HG03103 (cell line): Measurements from ENCODE around the gene SHANK3.

Experiments used
- ATAC-seq: cut with Tn5 transposase; IDR thresholded peaks from one replicate; pipeline ENCODE4 v1.9.1; 2021; ENCODE audit warnings: low read depth; ENCODE audit not compliant: unreplicated experiment

The SHANK3 gene

DNA sequence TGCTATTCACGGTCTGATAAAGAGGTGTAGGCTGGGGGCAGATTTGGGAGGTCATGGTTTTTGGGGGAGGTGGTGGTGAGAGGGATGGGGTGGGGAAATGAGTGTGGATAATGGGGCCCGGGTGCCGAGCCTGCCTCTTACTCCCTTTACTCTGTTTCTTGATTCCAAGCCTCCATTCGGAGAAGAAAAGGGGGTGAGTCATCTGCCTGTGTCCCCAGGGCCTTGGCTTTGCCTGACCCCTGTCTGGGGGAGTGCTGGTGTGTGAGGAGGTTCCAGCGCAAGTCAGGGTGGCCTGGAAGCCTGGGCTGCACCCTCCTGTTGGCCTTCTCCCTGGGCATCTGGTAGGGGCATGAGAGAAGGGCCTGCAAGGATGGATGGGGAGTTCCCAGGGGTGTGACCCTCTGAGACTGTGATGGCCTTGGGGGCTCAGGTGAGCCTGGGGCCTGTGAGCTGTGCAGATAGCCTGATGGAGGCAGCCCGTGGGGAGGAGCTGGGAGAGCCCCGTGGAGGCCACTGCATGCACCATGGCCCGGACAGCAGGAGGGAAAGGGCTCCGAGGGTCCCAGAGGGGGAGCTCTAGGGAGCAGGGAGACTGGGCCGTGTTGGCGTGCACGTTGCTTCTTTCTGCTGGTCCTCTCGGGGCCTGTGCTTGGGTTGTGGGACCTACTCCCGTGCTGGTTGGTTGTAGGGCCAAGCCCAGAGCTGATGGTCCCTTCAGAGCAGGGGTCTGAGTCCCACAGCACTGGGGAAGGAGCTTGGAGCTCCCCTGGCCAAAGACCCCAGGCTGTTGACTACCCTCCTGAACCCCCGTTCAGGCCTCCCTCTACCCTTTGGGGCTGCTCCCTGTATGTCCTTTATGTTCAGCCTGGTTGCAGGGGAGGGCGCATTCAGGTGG lies 39.1 kb downstream of the SHANK3 start:
- no peak for ATAC-seq

DNA sequence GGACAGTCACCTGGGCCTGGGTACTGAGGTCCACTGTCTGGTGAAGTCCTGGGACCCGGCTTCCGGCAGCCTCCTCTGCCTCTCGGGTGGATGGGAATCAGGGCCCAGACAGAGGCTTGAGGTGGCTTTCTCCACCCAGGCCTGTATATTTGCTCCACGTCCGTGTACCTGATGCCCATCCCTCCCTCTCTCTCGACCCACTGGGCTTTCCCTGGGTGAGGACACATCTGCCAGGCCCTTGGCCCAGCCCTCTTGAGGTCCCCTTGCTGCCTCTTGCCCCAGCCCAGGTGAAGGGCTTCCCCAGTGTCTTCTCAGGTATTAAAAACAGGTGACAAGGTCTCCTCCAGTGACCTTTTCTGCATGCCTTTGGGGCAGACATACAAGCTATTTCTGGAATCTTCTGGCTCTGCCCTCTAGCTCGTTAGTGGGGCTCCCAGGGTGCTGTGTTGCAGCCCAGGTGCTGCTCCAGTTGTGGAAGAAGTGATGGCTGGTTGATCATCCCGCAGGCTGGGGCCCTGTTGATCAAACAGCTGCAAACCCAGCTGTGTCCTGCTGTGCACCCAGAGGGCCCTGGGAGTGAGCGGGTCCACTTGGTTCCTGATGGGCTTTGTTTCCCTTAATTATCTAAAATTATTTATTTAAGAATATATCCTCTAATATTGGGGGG lies 39.9 kb downstream of the SHANK3 start:
- no peak for ATAC-seq

DNA sequence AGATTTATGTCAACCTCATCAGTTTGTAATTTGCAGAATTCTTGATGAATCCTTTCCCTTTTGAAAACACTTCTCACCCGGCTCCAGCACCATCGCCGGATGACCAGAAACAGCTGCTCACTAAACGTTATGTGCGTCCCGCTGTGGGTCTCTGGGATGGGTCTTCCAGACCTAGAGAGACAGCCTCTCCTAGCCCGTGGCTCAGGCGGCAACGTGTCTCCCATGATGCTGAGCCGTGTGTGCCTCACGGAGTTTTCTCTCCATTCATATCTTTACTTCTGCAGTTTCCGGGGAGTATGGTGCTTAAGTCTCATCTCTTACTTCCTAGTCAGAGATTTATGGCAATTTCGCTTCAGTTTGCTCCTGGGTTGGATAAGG lies 40.4 kb downstream of the SHANK3 start:
- no peak for ATAC-seq

DNA sequence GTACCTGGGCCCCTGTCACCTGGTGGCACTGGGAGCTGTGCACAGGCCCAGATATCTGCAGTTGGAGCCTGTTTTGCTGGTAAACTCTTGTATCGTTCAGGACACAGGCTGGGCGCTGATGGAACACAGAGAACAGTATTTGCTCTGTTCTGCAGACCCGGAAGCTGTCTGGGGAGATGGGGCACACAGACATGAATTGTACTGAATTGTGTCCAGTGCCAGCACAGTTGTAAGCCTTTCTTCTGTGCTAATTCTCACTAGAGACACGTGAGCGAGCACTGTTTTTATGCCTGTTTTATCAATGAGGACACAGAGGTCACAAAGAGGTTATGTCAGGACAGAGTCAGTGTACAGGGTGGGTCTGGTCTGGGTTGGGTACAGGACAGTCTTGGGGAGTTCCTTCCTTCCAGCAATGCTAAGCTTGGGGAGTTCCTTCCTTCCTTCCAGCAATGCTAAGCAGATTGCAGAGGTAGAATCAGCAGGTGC lies 41.0 kb downstream of the SHANK3 start:
- no peak for ATAC-seq

DNA sequence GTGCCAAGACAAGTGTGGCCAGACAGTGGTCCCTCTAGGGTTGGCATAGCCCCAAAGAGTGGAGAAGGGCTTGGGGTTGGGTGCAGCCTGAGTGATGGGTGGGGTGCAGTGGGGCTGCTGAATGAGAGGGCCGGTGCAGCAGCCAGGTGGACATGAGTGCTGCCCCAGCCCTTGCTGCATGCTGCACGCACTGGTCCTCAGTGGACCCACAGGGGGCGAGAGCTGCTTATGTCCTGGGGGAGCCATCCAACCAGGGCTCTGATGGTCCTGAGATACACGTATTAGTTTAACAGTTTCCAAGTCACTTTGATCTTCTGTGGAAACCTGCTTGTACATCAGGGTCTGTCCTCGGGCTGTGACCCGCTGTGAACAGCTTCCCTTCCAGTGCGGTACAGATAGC lies 41.5 kb downstream of the SHANK3 start:
- ATAC-seq, result no peak

DNA sequence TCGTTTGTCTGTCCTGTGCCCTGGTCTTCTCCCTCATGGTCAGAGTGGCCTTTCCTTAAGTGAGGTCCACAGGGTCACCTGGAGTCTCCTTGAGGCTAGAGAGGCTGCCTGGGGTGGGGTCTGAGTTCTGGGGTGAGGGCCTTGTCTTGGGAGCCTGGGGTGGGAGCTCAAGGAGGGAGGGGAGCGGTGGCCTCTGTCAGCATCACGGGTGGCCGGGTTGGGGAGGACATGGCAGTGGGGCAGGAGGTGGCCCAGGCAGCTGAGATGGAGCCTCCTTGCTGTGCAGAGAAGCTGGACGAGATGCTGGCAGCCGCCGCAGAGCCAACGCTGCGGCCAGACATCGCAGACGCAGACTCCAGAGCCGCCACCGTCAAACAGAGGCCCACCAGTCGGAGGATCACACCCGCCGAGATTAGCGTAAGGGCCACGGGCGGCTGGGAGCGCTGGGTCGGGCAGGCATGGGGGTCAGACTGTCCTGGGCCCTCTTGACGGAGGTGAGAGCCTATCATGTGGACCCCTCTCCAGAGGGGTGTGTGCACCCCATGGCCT lies 42.1 kb downstream of the SHANK3 start:
- ATAC-seq, result no peak

DNA sequence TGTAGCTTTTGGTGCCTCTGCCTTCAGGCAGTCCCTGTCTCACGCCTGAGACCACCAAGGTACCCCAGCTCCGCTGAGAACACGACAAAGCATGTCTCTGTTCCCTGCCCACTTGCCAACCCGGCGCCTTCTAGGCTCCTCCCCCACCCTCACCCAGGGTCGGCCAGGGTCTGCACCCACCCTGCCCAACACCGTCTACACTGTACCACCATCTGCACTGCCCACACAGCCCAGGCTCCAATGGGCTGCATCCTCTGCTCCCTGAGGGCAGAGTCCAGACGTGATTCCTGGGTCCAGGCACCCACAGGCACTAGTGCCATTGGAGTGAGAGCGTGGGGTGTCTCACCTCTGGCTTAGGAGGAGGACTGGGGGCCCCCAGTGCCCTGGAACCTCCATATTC lies 42.6 kb downstream of the SHANK3 start:
- ATAC-seq, result no peak

DNA sequence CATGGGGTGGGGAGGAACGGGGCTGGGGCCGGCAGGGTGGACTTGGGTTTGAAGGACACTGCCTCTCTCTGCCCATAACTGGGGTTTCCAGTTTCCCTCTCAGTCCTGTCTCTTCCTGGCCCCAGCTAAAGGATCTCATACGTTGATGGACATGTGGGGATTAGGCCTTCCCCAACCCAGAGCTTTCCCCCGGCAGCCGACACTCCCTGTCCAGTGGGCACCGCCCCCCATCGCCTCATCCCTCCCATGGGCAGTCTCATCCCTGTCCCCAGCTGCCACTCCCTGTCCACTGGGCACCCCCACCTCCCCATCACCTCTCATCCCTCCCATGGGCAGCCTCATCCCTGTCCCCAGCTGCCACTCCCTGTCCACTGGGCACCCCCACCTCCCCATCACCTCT lies 43.2 kb downstream of the SHANK3 start:
- no peak for ATAC-seq

DNA sequence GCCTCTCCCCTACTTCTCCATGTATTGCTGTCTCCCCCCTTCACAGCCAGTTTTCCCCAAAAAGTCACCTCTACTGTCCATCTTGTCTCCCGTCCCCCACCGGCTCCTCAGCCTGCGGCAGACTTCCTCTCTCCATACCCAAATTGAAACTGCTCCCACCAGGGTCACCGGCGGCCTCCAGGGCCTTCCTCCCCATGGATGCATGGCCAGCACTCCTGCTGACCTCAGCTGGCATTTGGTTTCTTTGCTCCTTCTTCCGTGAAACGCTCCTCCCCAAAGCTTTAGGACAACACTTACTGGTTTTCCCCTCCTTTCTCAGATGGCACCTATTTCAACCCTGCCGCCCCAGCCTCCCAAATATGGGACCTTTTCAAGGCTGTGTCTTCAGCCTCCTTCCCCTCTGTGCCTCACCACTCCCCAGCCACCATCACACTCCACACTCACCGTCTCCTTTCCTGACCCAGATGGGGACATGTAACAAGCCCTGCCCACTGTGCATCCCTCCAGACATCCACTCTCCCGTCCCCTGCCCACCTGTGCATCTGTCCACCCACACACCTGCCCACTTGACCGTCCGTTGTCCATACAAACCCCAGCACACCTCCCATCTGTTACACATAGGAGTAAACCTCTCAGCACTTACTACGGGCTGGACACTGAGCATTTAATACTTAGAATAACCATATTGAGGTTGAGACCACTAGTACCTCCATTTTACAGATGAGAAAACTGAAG lies 43.8 kb downstream of the SHANK3 start:
- no peak for ATAC-seq

DNA sequence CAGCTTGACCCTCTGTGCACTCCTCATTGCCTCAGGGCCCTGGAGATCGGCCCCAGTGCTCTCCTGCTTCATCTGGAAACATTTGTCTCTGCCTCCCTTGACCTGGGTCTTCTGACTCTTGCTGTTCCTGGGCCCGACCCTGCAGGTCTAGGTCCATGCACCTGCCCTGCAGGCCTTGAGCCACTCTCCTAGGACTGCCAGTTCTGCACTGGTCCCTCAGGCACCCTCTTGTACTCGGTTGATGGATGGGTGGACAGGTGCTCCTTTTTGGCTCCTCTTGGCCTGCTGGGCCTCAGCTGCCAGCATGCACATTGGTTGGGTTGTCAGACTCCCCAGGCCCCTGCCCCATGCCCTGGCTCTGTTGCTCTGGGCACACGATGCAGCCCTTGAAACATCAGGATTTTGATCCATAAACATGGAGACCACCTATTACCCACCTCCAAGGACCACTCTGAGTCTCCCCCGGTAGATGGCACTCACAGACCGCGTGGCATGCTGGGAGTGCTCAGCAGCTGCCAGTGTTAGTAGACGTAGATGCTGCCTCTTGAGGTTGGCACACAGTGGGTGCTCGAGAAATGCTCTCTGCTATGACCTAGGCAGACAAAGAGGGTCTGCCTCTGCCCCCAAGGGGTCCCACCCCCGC lies 45.2 kb downstream of the SHANK3 start:
- no peak for ATAC-seq

DNA sequence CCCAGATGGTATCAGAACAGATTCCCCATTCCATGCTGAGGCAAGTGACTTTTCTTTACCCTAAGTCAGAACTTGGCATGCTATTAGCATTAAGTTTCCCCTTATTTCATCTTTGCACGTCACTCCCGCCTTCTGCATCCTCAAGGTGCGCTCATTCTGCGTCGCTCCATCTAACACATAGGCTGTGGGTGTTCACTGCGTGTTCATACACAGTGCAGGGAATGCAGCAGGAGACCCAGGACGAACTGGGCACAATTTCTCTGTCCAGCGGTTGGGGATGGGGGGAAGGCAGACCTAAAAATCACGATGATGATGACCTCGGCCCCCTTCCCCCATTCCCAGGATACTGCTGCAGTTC lies 45.7 kb downstream of the SHANK3 start:
- no peak for ATAC-seq

DNA sequence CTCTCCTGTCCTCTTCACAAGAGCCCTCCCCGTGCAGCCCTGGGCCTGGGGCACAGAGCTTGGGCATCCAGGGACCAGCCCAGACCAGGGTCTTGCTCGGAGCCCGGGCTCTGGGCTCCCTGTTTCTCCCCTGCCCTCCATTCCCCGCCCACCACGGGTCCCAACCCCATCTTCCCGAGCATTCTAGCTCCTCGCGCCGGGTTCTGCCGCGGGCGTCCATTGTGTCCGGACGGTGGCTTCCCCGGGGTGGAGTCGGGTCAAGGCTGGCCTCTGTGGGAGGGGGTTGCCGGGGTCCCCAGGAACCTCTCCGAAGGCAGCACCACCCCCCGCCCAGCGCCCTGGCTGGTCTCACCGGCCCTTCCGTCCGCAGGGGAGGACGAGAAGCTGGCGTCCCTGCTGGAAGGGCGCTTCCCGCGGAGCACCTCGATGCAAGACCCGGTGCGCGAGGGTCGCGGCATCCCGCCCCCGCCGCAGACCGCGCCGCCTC lies 47.2 kb downstream of the SHANK3 start:
- no peak for ATAC-seq

DNA sequence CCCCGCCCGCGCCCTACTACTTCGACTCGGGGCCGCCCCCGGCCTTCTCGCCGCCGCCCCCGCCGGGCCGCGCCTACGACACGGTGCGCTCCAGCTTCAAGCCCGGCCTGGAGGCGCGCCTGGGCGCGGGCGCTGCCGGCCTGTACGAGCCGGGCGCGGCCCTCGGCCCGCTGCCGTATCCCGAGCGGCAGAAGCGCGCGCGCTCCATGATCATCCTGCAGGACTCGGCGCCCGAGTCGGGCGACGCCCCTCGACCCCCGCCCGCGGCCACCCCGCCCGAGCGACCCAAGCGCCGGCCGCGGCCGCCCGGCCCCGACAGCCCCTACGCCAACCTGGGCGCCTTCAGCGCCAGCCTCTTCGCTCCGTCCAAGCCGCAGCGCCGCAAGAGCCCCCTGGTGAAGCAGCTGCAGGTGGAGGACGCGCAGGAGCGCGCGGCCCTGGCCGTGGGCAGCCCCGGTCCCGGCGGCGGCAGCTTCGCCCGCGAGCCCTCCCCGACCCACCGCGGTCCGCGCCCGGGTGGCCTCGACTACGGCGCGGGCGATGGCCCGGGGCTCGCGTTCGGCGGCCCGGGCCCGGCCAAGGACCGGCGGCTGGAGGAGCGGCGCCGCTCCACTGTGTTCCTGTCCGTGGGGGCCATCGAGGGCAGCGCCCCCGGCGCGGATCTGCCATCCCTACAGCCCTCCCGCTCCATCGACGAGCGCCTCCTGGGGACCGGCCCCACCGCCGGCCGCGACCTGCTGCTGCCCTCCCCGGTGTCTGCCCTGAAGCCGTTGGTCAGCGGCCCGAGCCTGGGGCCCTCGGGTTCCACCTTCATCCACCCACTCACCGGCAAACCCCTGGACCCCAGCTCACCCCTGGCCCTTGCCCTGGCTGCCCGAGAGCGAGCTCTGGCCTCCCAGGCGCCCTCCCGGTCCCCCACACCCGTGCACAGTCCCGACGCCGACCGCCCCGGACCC lies 48.0 kb downstream of the SHANK3 start:
- ATAC-seq, result no peak

DNA sequence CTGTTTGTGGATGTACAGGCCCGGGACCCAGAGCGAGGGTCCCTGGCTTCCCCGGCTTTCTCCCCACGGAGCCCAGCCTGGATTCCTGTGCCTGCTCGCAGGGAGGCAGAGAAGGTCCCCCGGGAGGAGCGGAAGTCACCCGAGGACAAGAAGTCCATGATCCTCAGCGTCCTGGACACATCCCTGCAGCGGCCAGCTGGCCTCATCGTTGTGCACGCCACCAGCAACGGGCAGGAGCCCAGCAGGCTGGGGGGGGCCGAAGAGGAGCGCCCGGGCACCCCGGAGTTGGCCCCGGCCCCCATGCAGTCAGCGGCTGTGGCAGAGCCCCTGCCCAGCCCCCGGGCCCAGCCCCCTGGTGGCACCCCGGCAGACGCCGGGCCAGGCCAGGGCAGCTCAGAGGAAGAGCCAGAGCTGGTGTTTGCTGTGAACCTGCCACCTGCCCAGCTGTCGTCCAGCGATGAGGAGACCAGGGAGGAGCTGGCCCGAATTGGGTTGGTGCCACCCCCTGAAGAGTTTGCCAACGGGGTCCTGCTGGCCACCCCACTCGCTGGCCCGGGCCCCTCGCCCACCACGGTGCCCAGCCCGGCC lies 48.7 kb downstream of the SHANK3 start:
- no peak for ATAC-seq

DNA sequence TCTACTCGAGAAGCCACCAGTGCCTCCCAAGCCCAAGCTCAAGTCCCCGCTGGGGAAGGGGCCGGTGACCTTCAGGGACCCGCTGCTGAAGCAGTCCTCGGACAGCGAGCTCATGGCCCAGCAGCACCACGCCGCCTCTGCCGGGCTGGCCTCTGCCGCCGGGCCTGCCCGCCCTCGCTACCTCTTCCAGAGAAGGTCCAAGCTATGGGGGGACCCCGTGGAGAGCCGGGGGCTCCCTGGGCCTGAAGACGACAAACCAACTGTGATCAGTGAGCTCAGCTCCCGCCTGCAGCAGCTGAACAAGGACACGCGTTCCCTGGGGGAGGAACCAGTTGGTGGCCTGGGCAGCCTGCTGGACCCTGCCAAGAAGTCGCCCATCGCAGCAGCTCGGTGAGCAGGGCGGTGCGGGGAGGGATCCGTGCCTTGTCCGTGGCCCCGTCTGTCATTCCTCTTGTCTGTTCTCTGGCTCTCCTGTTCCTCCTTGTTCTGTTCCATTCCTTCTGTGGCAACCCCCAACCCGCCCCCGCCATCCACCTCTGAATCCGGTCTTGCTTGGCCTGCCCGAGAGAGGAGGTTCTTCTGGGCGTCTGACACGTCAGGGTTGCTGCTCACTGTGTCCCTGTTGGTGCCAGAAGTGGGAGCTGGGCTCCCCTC lies 49.6 kb downstream of the SHANK3 start:
- ATAC-seq, result no peak
